CD14-positive monocyte (primary cell): ENCODE results near the gene LINC01488. TPM values are rescaled to one million over a fixed set of nuclear protein-coding genes. Genes with fewer than 3 reads are reported as not detected.

Source experiments
- DNase-seq, 3 donors: peaks; one replicate each; pipeline ENCODE4 v3.0.0-alpha.2; 2011 to 2022
- H2AFZ ChIP-seq: 2 replicates; pipeline ENCODE4 v1.6.0; 2012; ENCODE audit warnings: mild to moderate bottlenecking, low read depth, low read length, inconsistent platforms; ENCODE audit not compliant: insufficient read depth, poor library complexity, severe bottlenecking
- H3K27ac ChIP-seq, 2 donors: 1 replicate in 1 of 2; 2 replicates in 1 of 2; pipeline ENCODE4 v1.5.1; 2012 to 2013; ENCODE audit warnings: low read length in 2 of 2, control low read depth in 1 of 2, inconsistent platforms in 1 of 2, low read depth in 1 of 2, mild to moderate bottlenecking in 1 of 2
- H3K27me3 ChIP-seq, 2 donors: one replicate each; pipeline versions ENCODE4 v1.6.0 to v1.6.1; 2011 to 2013; ENCODE audit warnings: low read length in 2 of 2; ENCODE audit not compliant: control insufficient read depth in 2 of 2, insufficient read depth in 2 of 2
- H3K36me3 ChIP-seq, 2 donors: replicated peaks in 1 of 2; 1 replicate in 1 of 2; 2 replicates in 1 of 2; pipeline versions ENCODE4 v1.5.1 to v1.6.1; 2012 to 2013; ENCODE audit warnings: low read length in 2 of 2, control low read depth in 1 of 2, inconsistent platforms in 1 of 2, mild to moderate bottlenecking in 1 of 2; ENCODE audit not compliant: insufficient read depth in 2 of 2, control insufficient read depth in 1 of 2
- H3K4me1 ChIP-seq, 2 donors: 1 replicate in 1 of 2; 2 replicates in 1 of 2; pipeline versions ENCODE4 v1.5.1 to v1.6.1; 2012 to 2013; ENCODE audit warnings: low read length in 2 of 2, control low read depth in 1 of 2, inconsistent platforms in 1 of 2, mild to moderate bottlenecking in 1 of 2, moderate library complexity in 1 of 2; ENCODE audit not compliant: insufficient read depth in 2 of 2, control insufficient read depth in 1 of 2
- H3K4me2 ChIP-seq: replicated peaks from 2 replicates; pipeline ENCODE3; 2012; ENCODE audit warnings: low read length, moderate library complexity, mild to moderate bottlenecking; ENCODE audit not compliant: poor library complexity, severe bottlenecking; ENCODE audit errors: extremely low read depth
- H3K4me3 ChIP-seq, 3 experiments: fragments of 200-600 bp in 1 of 3; sonication (generic) in 1 of 3; replicated peaks in 1 of 3; 1 replicate in 2 of 3; 2 replicates in 1 of 3; pipeline ENCODE4 v1.5.1; 2011 to 2013; ENCODE audit warnings: low read length in 3 of 3, mild to moderate bottlenecking in 3 of 3, control low read depth in 2 of 3, low read depth in 2 of 3, inconsistent platforms in 1 of 3, moderate library complexity in 1 of 3
- H3K79me2 ChIP-seq: 2 replicates; pipeline ENCODE4 v1.6.0; 2012; ENCODE audit warnings: mild to moderate bottlenecking, control low read depth, inconsistent platforms, low read length, moderate library complexity; ENCODE audit not compliant: insufficient read depth
- H3K9ac ChIP-seq: 2 replicates; pipeline ENCODE4 v1.6.0; 2017; ENCODE audit warnings: low read length, mild to moderate bottlenecking; ENCODE audit not compliant: insufficient read depth, poor library complexity, severe bottlenecking
- H3K9me3 ChIP-seq, 2 donors: replicated peaks in 1 of 2; 1 replicate in 1 of 2; 2 replicates in 1 of 2; pipeline versions ENCODE4 v1.5.1 to v1.6.1; 2012 to 2013; ENCODE audit warnings: low read length in 2 of 2, control low read depth in 1 of 2; ENCODE audit not compliant: control insufficient read depth in 1 of 2, insufficient read depth in 1 of 2
- H4K20me1 ChIP-seq: 2 replicates; pipeline ENCODE4 v1.6.0; 2012; ENCODE audit warnings: mild to moderate bottlenecking, low read length, control low read depth, moderate library complexity; ENCODE audit not compliant: insufficient read depth
- H3K27ac Mint-ChIP-seq, 7 donors: one replicate each; pipeline ENCODE4 v1.8.0; 2020; ENCODE audit warnings: mild to moderate bottlenecking in 7 of 7, mixed read lengths in 7 of 7, moderate library complexity in 6 of 7, inconsistent platforms in 2 of 7
- H3K27me3 Mint-ChIP-seq, 3 donors: one replicate each; pipeline ENCODE4 v1.8.0; 2021 to 2022; ENCODE audit warnings: low read depth in 3 of 3, mild to moderate bottlenecking in 3 of 3, mixed read lengths in 3 of 3, moderate library complexity in 3 of 3, inconsistent platforms in 1 of 3
- H3K36me3 Mint-ChIP-seq, 2 donors: one replicate each; pipeline ENCODE4 v1.8.0; 2020; ENCODE audit warnings: mixed read lengths in 2 of 2, inconsistent platforms in 1 of 2, mild to moderate bottlenecking in 1 of 2
- H3K4me1 Mint-ChIP-seq: one replicate; pipeline ENCODE4 v1.8.0; 2020; ENCODE audit warnings: mild to moderate bottlenecking, mixed read lengths
- H3K4me3 Mint-ChIP-seq, 2 donors: one replicate each; pipeline ENCODE4 v1.8.0; 2020; ENCODE audit warnings: mild to moderate bottlenecking in 2 of 2, mixed read lengths in 2 of 2, moderate library complexity in 1 of 2
- H3K9me3 Mint-ChIP-seq, 7 donors: one replicate each; pipeline ENCODE4 v1.8.0; 2020 to 2022; ENCODE audit warnings: mixed read lengths in 7 of 7, mild to moderate bottlenecking in 6 of 7, moderate library complexity in 6 of 7, inconsistent platforms in 2 of 7
- CTCF ChIP-seq: fragments of 200-600 bp; IDR thresholded peaks from one replicate; pipeline ENCODE4 v1.8.0; 2022; ENCODE audit warnings: antibody characterized with exemption, mild to moderate bottlenecking
- WGBS: methylation state at CpG from one replicate; pipeline ENCODE4 v1.1.5; 2013; ENCODE audit warnings: missing lambda C conversion rate; ENCODE audit not compliant: insufficient coverage; 5-methylcytosine and 5-hydroxymethylcytosine counted together
- intact Hi-C, 2 donors: fragments of 100-400 bp; cut with micrococcal nuclease; formaldehyde crosslinking; loops; one replicate each; pipeline versions ENCODE4 v1.15.0 to v1.15.1; 2023
- polyA plus RNA-seq, 3 donors: library from polyadenylated mRNA; depleted of rRNA in 1 of 3; unstranded in 2 of 3; stranded (reverse) in 1 of 3; fragments of 300-500 nt in 2 of 3; fragments of >200 nt in 1 of 3; fragmentation: Illumina TruSeq in 2 of 3; gene quantifications; 1 replicate in 2 of 3; 2 replicates in 1 of 3; pipeline ENCODE4 v1.2.3, GENCODE V29; 2012 to 2021

The LINC01488 gene
- polyA plus RNA-seq, 3 donors: not detected

GRCh38 chr11:69530278-69531070 is 49.0 kb downstream of the LINC01488 start:
- H3K4me1 Mint-ChIP-seq: peaks cover 16% of the 10 kb centered on the region
- H3K4me2 ChIP-seq: peak overlapping the region; percentile 33
- no peaks in the 10 kb centered on the region for H3K27me3 ChIP-seq
- no peak overlapping the region for H3K27ac ChIP-seq
- H3K36me3 ChIP-seq: no peaks in the 10 kb centered on the region
- peak overlapping the region in 1 of 3 experiments; percentile 35 for H3K4me3 ChIP-seq
- H3K9me3 ChIP-seq: no peaks in the 10 kb centered on the region
- H3K9ac ChIP-seq: no peak overlapping the region
- H3K9me3 Mint-ChIP-seq: peaks cover 0 to 1% (median 0%) of the 10 kb centered on the region in 7 donors
- H3K27me3 Mint-ChIP-seq: peaks cover 3 to 11% (median 8%) of the 10 kb centered on the region in 3 donors
- peak overlapping the region; percentile 38 for H2AFZ ChIP-seq
- peak overlapping the region in 4 of 7 donors; percentile 37 to 77 (median 48) for H3K27ac Mint-ChIP-seq
- no peaks in the 10 kb centered on the region for H4K20me1 ChIP-seq
- H3K4me1 ChIP-seq: peaks cover 13 to 17% of the 10 kb centered on the region in 2 donors
- peak overlapping the region; percentile 49 to 81 for H3K4me3 Mint-ChIP-seq
- 60% methylated on average over 19 of the region's 19 CpGs for WGBS
- no peaks in the 10 kb centered on the region for H3K36me3 Mint-ChIP-seq
- TF ChIP-seq CTCF: no peak
- intact Hi-C loops: no loop called here
- no peaks in the 10 kb centered on the region for H3K79me2 ChIP-seq
- peak; percentile 27 to 67 (median 32) for DNase-seq

GRCh38 chr11:69531071-69531716 is 49.7 kb downstream of the LINC01488 start:
- no peaks in the 10 kb centered on the region for H3K36me3 ChIP-seq
- peak overlapping the region in 1 of 2 donors; percentile 81 for H3K4me3 Mint-ChIP-seq
- H3K27me3 Mint-ChIP-seq: peaks cover 3 to 11% (median 8%) of the 10 kb centered on the region in 3 donors
- no peak overlapping the region for H3K9ac ChIP-seq
- H3K79me2 ChIP-seq: no peaks in the 10 kb centered on the region
- H3K4me1 ChIP-seq: peaks cover 13 to 17% of the 10 kb centered on the region in 2 donors
- peaks cover 16% of the 10 kb centered on the region for H3K4me1 Mint-ChIP-seq
- no peaks in the 10 kb centered on the region for H3K9me3 ChIP-seq
- no peak overlapping the region for H2AFZ ChIP-seq
- no peak for DNase-seq
- intact Hi-C loops: no loop called here
- H3K27ac Mint-ChIP-seq: peak overlapping the region in 3 of 7 donors; percentile 25 to 77 (median 46)
- peaks cover 0 to 1% (median 0%) of the 10 kb centered on the region in 7 donors for H3K9me3 Mint-ChIP-seq
- no peaks in the 10 kb centered on the region for H3K36me3 Mint-ChIP-seq
- no peak overlapping the region for H3K27ac ChIP-seq
- no peak overlapping the region for H3K4me2 ChIP-seq
- TF ChIP-seq CTCF: no peak
- H4K20me1 ChIP-seq: no peaks in the 10 kb centered on the region
- 88% methylated on average over 8 of the region's 12 CpGs for whole genome bisulfite sequencing
- no peaks in the 10 kb centered on the region for H3K27me3 ChIP-seq
- no peak overlapping the region for H3K4me3 ChIP-seq
